OCI-LY3 (cell line): ENCODE measurements around the gene NUBP2.
"Not testable (repeated sequence)": the region's sequence is repeated elsewhere in the genome, so short reads cannot be mapped to it uniquely, and the experiment has no call there.

Experiments used
- H2AFZ ChIP-seq: fragments of 200-600, 300-600 bp; shearing (Covaris generic); 2 replicates; pipeline ENCODE4 v1.6.0; 2014; ENCODE audit warnings: antibody characterized with exemption, low read depth, low read length
- H3K27ac ChIP-seq: fragments of 200-600, 300-600 bp; sonication (generic); 2 replicates; pipeline ENCODE4 v1.5.1; 2014; ENCODE audit warnings: mild to moderate bottlenecking, low read length, moderate library complexity, mixed read lengths
- H3K27me3 ChIP-seq: fragments of 200-600, 300-600 bp; sonication (generic); 2 replicates; pipeline ENCODE4 v1.6.1; 2014; ENCODE audit warnings: low read depth, low read length, mixed read lengths
- H3K36me3 ChIP-seq: fragments of 200-600, 300-600 bp; sonication (generic); replicated peaks from 2 replicates; pipeline ENCODE3; 2014; ENCODE audit warnings: low read depth, low read length, mixed read lengths
- H3K4me1 ChIP-seq: fragments of 300-600, 200-600 bp; sonication (generic); 2 replicates; pipeline ENCODE4 v1.6.1; 2014; ENCODE audit warnings: low read length, mixed read lengths
- H3K4me2 ChIP-seq: fragments of 200-600, 300-600 bp; sonication (generic); 2 replicates; pipeline ENCODE4 v1.6.1; 2014; ENCODE audit warnings: low read length, mixed read lengths
- H3K4me3 ChIP-seq: fragments of 300-600, 200-600 bp; sonication (generic); 2 replicates; pipeline ENCODE4 v1.5.1; 2014; ENCODE audit warnings: antibody characterized with exemption, mild to moderate bottlenecking, low read length, moderate library complexity
- H3K79me2 ChIP-seq: fragments of 300-600, 200-600 bp; shearing (Covaris generic); 2 replicates; pipeline ENCODE4 v1.6.1; 2014; ENCODE audit warnings: mild to moderate bottlenecking, low read length, mixed read lengths
- H3K9ac ChIP-seq: fragments of 300-600, 200-600 bp; shearing (Covaris generic); 2 replicates; pipeline ENCODE4 v1.6.0; 2014; ENCODE audit warnings: mild to moderate bottlenecking, low read length, moderate library complexity
- H3K9me3 ChIP-seq: fragments of 200-600, 300-600 bp; shearing (Covaris generic); 2 replicates; pipeline ENCODE4 v1.6.1; 2014; ENCODE audit warnings: low read length, mixed read lengths; ENCODE audit not compliant: insufficient read depth
- H4K20me1 ChIP-seq: fragments of 200-600, 300-600 bp; sonication (generic); 2 replicates; pipeline ENCODE4 v1.6.1; 2016; ENCODE audit warnings: low read length, mixed read lengths; ENCODE audit not compliant: insufficient read depth
- CTCF ChIP-seq: fragments of 200-600, 300-600 bp; sonication (generic); IDR thresholded peaks from 2 replicates; pipeline ENCODE4 v1.5.1; 2014; ENCODE audit warnings: antibody characterized with exemption, low read length, low read depth
- EZH2phosphoT487 ChIP-seq: fragments of 200-600 bp; shearing (Covaris generic); IDR thresholded peaks from 2 replicates; pipeline ENCODE4 v1.6.1; 2018; ENCODE audit warnings: antibody characterized with exemption, mixed run types, low read depth

NUBP2 gene

GRCh38 chr16:1794221-1794871, 11.6 kb downstream of the NUBP2 start:
- no peaks in the 10 kb centered on the region for H3K9me3 ChIP-seq
- no peak overlapping the region for H3K4me3 ChIP-seq
- H3K4me2 ChIP-seq = no peak overlapping the region
- H3K36me3 ChIP-seq = no peaks in the 10 kb centered on the region
- no peak overlapping the region for H3K9ac ChIP-seq
- no peaks in the 10 kb centered on the region for H3K4me1 ChIP-seq
- no peaks in the 10 kb centered on the region for H4K20me1 ChIP-seq
- no peak for TF ChIP-seq EZH2phosphoT487
- TF ChIP-seq CTCF = no peak
- H2AFZ ChIP-seq = no peak overlapping the region
- H3K27ac ChIP-seq = no peak overlapping the region
- no peaks in the 10 kb centered on the region for H3K79me2 ChIP-seq
- H3K27me3 ChIP-seq = no peaks in the 10 kb centered on the region

GRCh38 chr16:1794908-1795666, 12.3 kb downstream of the NUBP2 start:
- Histone ChIP-seq H3K4me3 (no peak overlapping the region), H2AFZ (no peak overlapping the region), H3K36me3 (no peaks in the 10 kb centered on the region), H3K4me1 (no peaks in the 10 kb centered on the region), H3K27me3 (no peaks in the 10 kb centered on the region), H3K9me3 (no peaks in the 10 kb centered on the region), H3K79me2 (no peaks in the 10 kb centered on the region), H4K20me1 (no peaks in the 10 kb centered on the region), H3K4me2 (no peak overlapping the region), H3K27ac (no peak overlapping the region), H3K9ac (no peak overlapping the region)
- TF ChIP-seq CTCF (no peak), EZH2phosphoT487 (no peak)

GRCh38 chr16:1799263-1799662, 16.5 kb downstream of the NUBP2 start:
- H3K4me3 ChIP-seq, H3K79me2 ChIP-seq, H3K36me3 ChIP-seq, H2AFZ ChIP-seq, H3K27me3 ChIP-seq, H4K20me1 ChIP-seq, H3K27ac ChIP-seq, H3K4me1 ChIP-seq, H3K4me2 ChIP-seq, H3K9ac ChIP-seq, H3K9me3 ChIP-seq: not testable (repeated sequence)

- Histone ChIP-seq H3K4me2 (no peak overlapping the region), H3K4me1 (no peaks in the 10 kb centered on the region), H3K27me3 (no peaks in the 10 kb centered on the region), H2AFZ (no peak overlapping the region), H4K20me1 (no peaks in the 10 kb centered on the region), H3K36me3 (no peaks in the 10 kb centered on the region), H3K9me3 (no peaks in the 10 kb centered on the region), H3K4me3 (no peak overlapping the region), H3K27ac (no peak overlapping the region), H3K79me2 (no peaks in the 10 kb centered on the region), H3K9ac (no peak overlapping the region)
- TF ChIP-seq EZH2phosphoT487 (no peak), CTCF (no peak)
Observed at GRCh38 chr16:1800701-1801100, 17.9 kb downstream of the NUBP2 start.
